Cardiac muscle cell (in vitro differentiated cells and primary cell): ENCODE results near the gene DTX1. TPM values are rescaled to one million over a fixed set of nuclear protein-coding genes. Genes with fewer than 3 reads are reported as not detected.

Experiments used
- DNase-seq, 2 donors: peaks; one replicate each; pipeline versions ENCODE4 v3.0.0 to v3.0.0-alpha.2; 2010 to 2017; ENCODE audit warnings: low read depth in 1 of 2, low spot score in 1 of 2
- H3K27ac ChIP-seq: fragments of 200-600 bp; sonication (generic); 2 replicates; pipeline ENCODE4 v1.5.1; 2016
- H3K27me3 ChIP-seq: fragments of 200-600 bp; sonication (generic); 2 replicates; pipeline ENCODE4 v1.6.0; 2016; ENCODE audit warnings: control low read depth
- H3K36me3 ChIP-seq: fragments of 200-600 bp; sonication (generic); 2 replicates; pipeline ENCODE4 v1.5.1; 2016; ENCODE audit warnings: control low read depth
- H3K4me1 ChIP-seq: fragments of 200-600 bp; sonication (generic); 2 replicates; pipeline ENCODE4 v1.8.1; 2017; ENCODE audit warnings: low read depth, mild to moderate bottlenecking, mixed run types
- H3K4me3 ChIP-seq: fragments of 200-600 bp; sonication (generic); 2 replicates; pipeline ENCODE4 v1.5.1; 2016; ENCODE audit warnings: mild to moderate bottlenecking
- H3K9me3 ChIP-seq: fragments of 200-600 bp; sonication (generic); 2 replicates; pipeline ENCODE4 v1.5.1; 2017; ENCODE audit warnings: low read depth, mild to moderate bottlenecking, control low read depth
- CTCF ChIP-seq: IDR thresholded peaks from 2 replicates; pipeline ENCODE4 v1.5.1; 2012; ENCODE audit warnings: low read depth, mild to moderate bottlenecking, low read length
- polyA plus RNA-seq: library from polyadenylated mRNA; unstranded; fragments of >200 nt; fragmentation: Nextera tagmentation; extraction: Ambion mirVana; gene quantifications from 2 replicates; pipeline ENCODE4 v1.2.1, GENCODE V29; 2016
- total RNA-seq: library from RNA; depleted of rRNA; stranded (reverse); fragments of >200 nt; gene quantifications from 2 replicates; pipeline ENCODE4 v1.2.3, GENCODE V29; 2016

Gene DTX1
- total and polyA plus RNA-seq, 2 experiments from 2014 or later, result 0.46 to 0.48 TPM

- Histone ChIP-seq H3K4me3 (no peak overlapping the region), H3K4me1 (no peaks in the 10 kb centered on the region), H3K36me3 (no peaks in the 10 kb centered on the region), H3K9me3 (no peaks in the 10 kb centered on the region), H3K27me3 (peaks cover 6% of the 10 kb centered on the region), H3K27ac (no peak overlapping the region)
- peak in 1 of 2 donors; percentile 29 for DNase-seq
- TF ChIP-seq CTCF, result no peak
Observed at GRCh38 chr12:113019025-113019424, 37.5 kb upstream of the DTX1 start.

DNA sequence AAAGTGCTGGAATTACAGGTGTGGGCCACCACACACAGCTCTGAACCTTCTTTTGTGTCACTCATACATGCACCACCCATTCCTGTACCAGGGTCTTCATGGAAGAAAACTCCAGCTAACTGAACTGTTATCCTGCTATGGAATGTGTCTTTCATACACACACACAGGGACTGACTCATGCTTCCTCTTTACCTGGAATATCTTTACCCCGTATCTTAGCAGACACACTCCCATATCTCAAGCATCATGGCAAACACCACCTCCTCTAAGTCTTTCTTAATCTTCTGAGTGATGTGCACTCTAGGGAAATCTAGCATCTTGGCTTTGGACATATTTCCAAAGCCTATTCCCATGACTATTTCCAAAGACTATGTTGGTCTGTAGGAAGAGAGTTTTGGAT, 35.0 kb upstream of the DTX1 start:
- no peak overlapping the region for H3K27ac ChIP-seq
- no peaks in the 10 kb centered on the region for H3K4me1 ChIP-seq
- TF ChIP-seq CTCF, result no peak
- H3K9me3 ChIP-seq, result no peaks in the 10 kb centered on the region
- no peak for DNase-seq
- peaks cover 6% of the 10 kb centered on the region for H3K27me3 ChIP-seq
- H3K36me3 ChIP-seq, result no peaks in the 10 kb centered on the region
- no peak overlapping the region for H3K4me3 ChIP-seq

DNA sequence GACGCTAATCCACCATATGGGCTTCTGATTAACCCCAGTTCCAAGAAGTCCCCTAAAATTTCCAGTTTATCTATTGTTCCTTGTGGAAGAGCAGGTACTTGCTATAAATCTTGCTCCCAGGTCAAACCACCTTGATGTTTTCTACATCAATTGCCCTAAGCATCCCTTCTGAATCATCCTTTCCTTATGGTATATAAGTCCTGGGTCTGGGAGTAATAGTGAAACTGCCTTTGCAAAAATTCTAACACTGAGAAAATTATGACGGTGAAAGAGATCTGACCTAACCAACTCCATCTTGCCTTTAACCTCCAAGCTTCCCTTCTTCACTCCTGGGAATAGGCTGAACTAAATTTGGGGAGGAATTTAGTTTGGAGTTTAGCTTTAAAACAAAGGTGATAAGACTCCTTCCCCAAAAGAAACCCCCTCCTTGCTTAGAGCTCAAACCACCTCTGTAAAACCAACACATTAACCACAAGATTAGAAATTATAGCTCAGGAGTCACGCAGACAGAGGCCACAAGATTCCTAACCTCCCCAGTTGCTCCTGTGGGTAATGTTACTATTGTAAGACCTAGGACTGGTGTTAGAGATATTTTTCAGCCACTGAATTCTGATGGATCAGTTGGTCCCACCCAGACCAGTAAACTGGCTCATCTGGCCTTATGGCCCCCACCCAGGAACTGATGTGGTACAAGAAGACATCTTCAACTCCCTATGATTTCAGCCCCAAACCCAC, 33.8 kb upstream of the DTX1 start:
- Histone ChIP-seq H3K36me3 (no peaks in the 10 kb centered on the region), H3K4me1 (no peaks in the 10 kb centered on the region), H3K9me3 (no peaks in the 10 kb centered on the region), H3K27ac (no peak overlapping the region), H3K27me3 (peaks cover 6% of the 10 kb centered on the region), H3K4me3 (no peak overlapping the region)
- TF ChIP-seq CTCF, result no peak
- DNase-seq, result no peak

DNA sequence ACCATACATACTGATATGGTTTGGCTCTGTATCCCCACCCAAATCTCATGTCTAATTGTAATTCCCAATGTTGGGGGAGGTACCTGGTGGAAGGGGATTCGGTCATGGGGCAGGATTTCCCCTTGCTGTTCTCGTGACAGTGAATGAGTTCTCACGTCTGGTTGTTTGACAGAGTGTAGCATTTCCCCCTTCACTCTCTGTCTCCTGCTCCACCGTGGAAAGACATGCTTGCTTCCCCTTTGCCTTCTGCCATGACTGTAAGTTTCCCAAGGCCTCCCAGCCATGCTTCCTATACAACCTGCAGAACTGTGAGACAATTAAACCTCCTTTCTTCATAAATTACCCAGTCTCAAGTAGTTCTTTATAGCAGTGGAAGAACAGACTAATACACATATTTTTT, 28.8 kb upstream of the DTX1 start:
- DNase-seq, result no peak
- no peak overlapping the region for H3K4me3 ChIP-seq
- H3K9me3 ChIP-seq, result no peaks in the 10 kb centered on the region
- H3K4me1 ChIP-seq, result no peaks in the 10 kb centered on the region
- no peaks in the 10 kb centered on the region for H3K36me3 ChIP-seq
- H3K27me3 ChIP-seq, result no peaks in the 10 kb centered on the region
- no peak for TF ChIP-seq CTCF
- no peak overlapping the region for H3K27ac ChIP-seq

- Histone ChIP-seq H3K4me3 (no peak overlapping the region), H3K27ac (no peak overlapping the region), H3K27me3 (no peaks in the 10 kb centered on the region), H3K36me3 (no peaks in the 10 kb centered on the region), H3K9me3 (no peaks in the 10 kb centered on the region), H3K4me1 (no peaks in the 10 kb centered on the region)
- DNase-seq, result peak; percentile 63 to 79
- TF ChIP-seq CTCF, result peak; percentile 73
Observed at GRCh38 chr12:113030875-113031525, 25.5 kb upstream of the DTX1 start.
